Subcutaneous abdominal adipose tissue (tissue), 5 donors: ENCODE data around the gene TTLL13.
"Not testable (repeated sequence)": the region's sequence is repeated elsewhere in the genome, so short reads cannot be mapped to it uniquely, and the experiment has no call there.

Experiments used
- H3K27ac ChIP-seq: one replicate; pipeline ENCODE4 v1.7.0; 2013; ENCODE audit warnings: low read depth, mild to moderate bottlenecking, inconsistent platforms, low read length, moderate library complexity
- H3K27me3 ChIP-seq, 5 donors: one replicate each; pipeline ENCODE4 v1.7.0; 2013; ENCODE audit warnings: low read length in 5 of 5, inconsistent platforms in 1 of 5; ENCODE audit not compliant: control insufficient read depth in 5 of 5, insufficient read depth in 4 of 5
- H3K36me3 ChIP-seq, 5 donors: one replicate each; pipeline ENCODE4 v1.7.0; 2013; ENCODE audit warnings: low read length in 5 of 5; ENCODE audit not compliant: control insufficient read depth in 5 of 5, insufficient read depth in 5 of 5
- H3K4me1 ChIP-seq, 5 donors: one replicate each; pipeline ENCODE4 v1.7.0; 2013; ENCODE audit warnings: low read length in 5 of 5, mild to moderate bottlenecking in 3 of 5, moderate library complexity in 1 of 5; ENCODE audit not compliant: control insufficient read depth in 5 of 5, insufficient read depth in 5 of 5
- H3K4me3 ChIP-seq, 5 donors: one replicate each; pipeline ENCODE4 v1.7.0; 2013; ENCODE audit warnings: low read length in 5 of 5, low read depth in 1 of 5
- H3K9ac ChIP-seq, 5 donors: one replicate each; pipeline ENCODE4 v1.7.0; 2013; ENCODE audit warnings: low read length in 5 of 5, mild to moderate bottlenecking in 4 of 5, moderate library complexity in 3 of 5
- H3K9me3 ChIP-seq, 5 donors: one replicate each; pipeline ENCODE4 v1.7.0; 2013; ENCODE audit warnings: low read length in 5 of 5; ENCODE audit not compliant: control insufficient read depth in 5 of 5
- donor health status: healthy.
- donor health status: healthy.
- donor health status: healthy.
- donor health status: healthy.
- donor health status: healthy.

The TTLL13 gene

DNA sequence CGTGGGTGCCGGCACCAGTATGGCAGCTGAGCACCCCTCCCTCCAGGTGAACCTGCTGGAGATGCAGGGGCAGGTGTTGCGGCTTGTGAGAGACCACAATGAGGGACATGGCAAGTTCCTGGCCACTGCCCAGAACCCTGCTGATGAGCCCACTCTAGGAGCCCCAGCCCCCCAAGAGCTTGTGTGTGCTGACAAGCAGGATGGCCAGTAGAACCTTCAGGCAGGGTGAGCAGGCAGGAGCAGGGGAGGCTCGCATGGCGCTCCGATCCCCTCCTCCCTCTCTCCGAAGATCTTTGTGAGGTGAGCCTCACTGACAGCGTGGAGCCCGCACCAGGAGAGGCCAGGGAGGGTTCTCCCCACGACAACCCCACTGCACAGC, 45.9 kb downstream of the TTLL13 start:
- peaks cover 0 to 16% (median 6%) of the 10 kb centered on the region in 5 donors for H3K4me1 ChIP-seq
- no peak overlapping the region for H3K4me3 ChIP-seq
- no peaks in the 10 kb centered on the region for H3K27me3 ChIP-seq
- no peak overlapping the region for H3K9ac ChIP-seq
- H3K9me3 ChIP-seq, result no peaks in the 10 kb centered on the region
- H3K36me3 ChIP-seq, result no peaks in the 10 kb centered on the region
- H3K27ac ChIP-seq, result no peak overlapping the region

DNA sequence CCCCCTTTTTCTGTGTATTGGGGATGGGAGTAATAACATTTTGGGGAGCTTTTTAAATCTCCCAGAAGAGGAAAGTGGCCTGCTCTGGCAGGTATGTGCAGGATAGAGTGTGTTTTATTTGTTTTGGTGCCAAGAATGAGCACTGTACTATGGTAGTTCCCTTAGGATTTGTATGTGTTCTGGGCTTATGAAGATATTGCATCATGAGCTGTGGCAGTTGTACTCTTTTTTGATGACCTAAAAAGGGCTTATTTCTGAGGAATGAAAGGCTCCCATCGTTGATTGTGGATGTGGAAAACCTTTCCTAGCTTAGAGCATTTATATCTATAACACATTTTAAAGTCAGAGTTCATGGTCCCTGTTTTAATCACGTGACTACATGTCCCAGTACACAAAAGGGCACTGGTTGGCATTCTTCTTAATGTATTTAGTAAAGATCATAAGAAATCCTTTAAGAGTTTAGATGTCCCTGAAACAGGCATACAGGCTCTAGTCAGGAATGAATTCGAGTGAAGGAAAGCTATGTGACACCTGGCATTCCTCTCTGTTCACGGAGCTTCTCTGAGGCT, 47.0 kb downstream of the TTLL13 start:
- not testable (repeated sequence) for H3K27me3 ChIP-seq, H3K9me3 ChIP-seq, H3K36me3 ChIP-seq, H3K4me3 ChIP-seq, H3K27ac ChIP-seq, H3K9ac ChIP-seq
- H3K4me1 ChIP-seq, result peaks cover 2 to 22% (median 11%) of the 10 kb centered on the region in 5 donors

DNA sequence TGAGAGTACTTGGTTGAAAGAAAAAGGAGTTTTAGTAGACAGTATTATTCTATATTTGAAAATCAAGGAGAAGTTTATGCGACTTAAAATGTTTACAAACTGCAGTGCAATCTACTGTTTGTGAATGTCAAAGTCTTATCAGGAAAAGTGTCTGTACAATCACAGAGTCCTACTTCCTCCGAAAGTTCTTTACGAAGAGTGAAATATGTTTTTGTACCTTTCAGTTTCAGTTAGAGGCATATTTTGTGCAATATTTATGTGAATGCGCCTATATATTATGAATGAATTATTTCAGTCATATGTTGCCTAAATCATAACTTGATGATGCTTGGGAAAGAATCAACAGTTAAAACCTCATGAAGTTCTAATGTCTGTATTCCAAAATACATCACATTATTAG, 47.7 kb downstream of the TTLL13 start:
- no peaks in the 10 kb centered on the region for H3K9me3 ChIP-seq
- H3K27me3 ChIP-seq, result no peaks in the 10 kb centered on the region
- H3K36me3 ChIP-seq, result no peaks in the 10 kb centered on the region
- peaks cover 4 to 28% (median 17%) of the 10 kb centered on the region in 5 donors for H3K4me1 ChIP-seq
- H3K9ac ChIP-seq, result no peak overlapping the region
- no peak overlapping the region for H3K4me3 ChIP-seq
- H3K27ac ChIP-seq, result no peak overlapping the region

GRCh38 chr15:90300541-90300940, 51.2 kb downstream of the TTLL13 start:
- no peaks in the 10 kb centered on the region for H3K9me3 ChIP-seq
- H3K9ac ChIP-seq, result no peak overlapping the region
- H3K27ac ChIP-seq, result no peak overlapping the region
- no peaks in the 10 kb centered on the region for H3K36me3 ChIP-seq
- H3K27me3 ChIP-seq, result no peaks in the 10 kb centered on the region
- no peak overlapping the region for H3K4me3 ChIP-seq
- H3K4me1 ChIP-seq, result peaks cover 4 to 33% (median 14%) of the 10 kb centered on the region in 5 donors

DNA sequence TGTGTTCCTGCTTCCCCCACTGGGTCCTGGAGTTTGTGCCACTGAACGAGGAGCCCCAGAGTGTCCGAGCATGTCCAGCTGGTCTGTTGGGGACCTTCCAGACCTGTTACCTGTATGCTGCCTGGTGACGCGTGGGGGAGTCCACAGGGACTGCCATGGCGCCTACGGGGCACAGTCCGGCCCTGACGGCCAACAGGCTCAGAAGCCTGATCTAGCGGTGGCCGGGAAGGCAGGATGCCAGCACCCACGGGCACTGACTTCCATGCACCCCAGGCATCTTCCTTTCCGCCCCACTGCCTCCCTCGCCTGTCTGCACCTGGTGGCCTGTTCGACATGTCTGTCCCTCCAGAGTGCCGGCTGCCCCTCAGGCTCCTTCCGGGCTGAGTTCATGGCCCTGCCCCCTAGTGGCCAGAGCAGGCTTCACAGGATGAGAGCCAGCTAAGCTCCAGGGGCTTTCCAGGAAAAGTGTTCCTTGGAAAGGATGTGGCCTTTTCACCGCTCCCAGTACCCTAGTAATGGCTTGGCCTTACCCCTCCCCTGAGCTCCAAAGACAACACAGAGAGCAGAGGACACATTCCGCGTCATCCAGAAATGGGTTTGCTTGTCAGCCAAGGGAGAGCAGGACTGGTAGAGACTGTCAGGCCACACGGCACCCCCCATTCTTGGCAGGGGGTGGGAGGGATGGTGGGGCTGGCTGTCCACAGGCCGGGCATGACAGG, 51.8 kb downstream of the TTLL13 start:
- Histone ChIP-seq H3K27me3 (no peaks in the 10 kb centered on the region), H3K9me3 (no peaks in the 10 kb centered on the region), H3K27ac (no peak overlapping the region), H3K4me1 (peaks cover 4 to 33% (median 14%) of the 10 kb centered on the region in 5 donors), H3K9ac (no peak overlapping the region), H3K36me3 (no peaks in the 10 kb centered on the region), H3K4me3 (peak overlapping the region in 3 of 5 donors; percentile 17 to 47 (median 25))

GRCh38 chr15:90301707-90302300, 52.4 kb downstream of the TTLL13 start:
- H3K27me3 ChIP-seq, result no peaks in the 10 kb centered on the region
- peaks cover 4 to 30% (median 17%) of the 10 kb centered on the region in 5 donors for H3K4me1 ChIP-seq
- H3K36me3 ChIP-seq, result no peaks in the 10 kb centered on the region
- H3K9me3 ChIP-seq, result no peaks in the 10 kb centered on the region
- no peak overlapping the region for H3K4me3 ChIP-seq
- H3K9ac ChIP-seq, result no peak overlapping the region
- no peak overlapping the region for H3K27ac ChIP-seq

DNA sequence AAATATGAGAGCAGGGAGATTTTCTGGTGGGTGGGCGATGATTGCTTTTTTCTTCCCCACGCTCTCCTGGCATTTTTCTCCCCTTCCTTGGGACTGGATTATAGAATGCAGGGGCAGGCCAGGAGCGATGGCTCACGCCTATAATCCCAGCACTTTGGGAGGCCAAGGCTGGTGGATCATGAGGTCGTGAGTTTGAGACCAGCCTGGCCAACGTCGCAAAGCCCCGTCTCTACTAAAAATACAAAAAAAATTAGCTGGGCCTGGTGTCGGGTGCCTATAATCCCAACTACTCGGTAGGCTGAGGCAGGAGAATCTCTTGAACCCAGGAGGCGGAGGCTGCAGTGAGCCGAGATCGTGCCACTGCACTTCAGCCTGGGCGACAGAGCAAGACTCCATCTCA, 56.0 kb downstream of the TTLL13 start:
- H3K4me3 ChIP-seq, H3K27ac ChIP-seq, H3K9ac ChIP-seq, H3K9me3 ChIP-seq, H3K27me3 ChIP-seq, H3K36me3 ChIP-seq: not testable (repeated sequence)
- peaks cover 4 to 24% (median 17%) of the 10 kb centered on the region in 5 donors for H3K4me1 ChIP-seq

- H3K36me3 ChIP-seq, result no peaks in the 10 kb centered on the region
- no peak overlapping the region for H3K4me3 ChIP-seq
- no peaks in the 10 kb centered on the region for H3K27me3 ChIP-seq
- H3K27ac ChIP-seq, result no peak overlapping the region
- no peak overlapping the region for H3K9ac ChIP-seq
- H3K9me3 ChIP-seq, result no peaks in the 10 kb centered on the region
- H3K4me1 ChIP-seq, result peaks cover 4 to 24% (median 16%) of the 10 kb centered on the region in 5 donors
Measured at GRCh38 chr15:90305932-90306331, 56.6 kb downstream of the TTLL13 start.

DNA sequence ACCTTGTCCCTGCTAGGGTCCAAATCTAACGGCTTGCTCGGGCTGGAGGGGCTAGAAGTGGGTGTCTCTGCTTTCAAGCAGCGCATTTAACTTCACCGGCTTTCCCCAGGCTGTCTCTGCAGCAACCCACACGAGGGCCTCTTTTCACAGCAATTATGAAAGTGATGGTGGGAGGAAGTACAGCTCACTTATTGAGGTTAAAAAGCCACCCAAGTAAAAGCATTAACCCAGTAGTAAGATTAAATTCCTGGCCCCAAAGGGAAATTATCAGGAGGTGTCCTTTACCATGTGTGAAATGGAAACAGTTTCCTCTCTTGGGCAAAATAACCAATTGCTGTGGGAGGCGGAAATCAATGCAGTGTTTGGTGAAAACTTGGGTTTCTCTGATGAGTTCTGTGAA, 57.2 kb downstream of the TTLL13 start:
- Histone ChIP-seq H3K4me1 (peaks cover 2 to 18% (median 10%) of the 10 kb centered on the region in 5 donors), H3K27ac (no peak overlapping the region), H3K9ac (no peak overlapping the region)

DNA sequence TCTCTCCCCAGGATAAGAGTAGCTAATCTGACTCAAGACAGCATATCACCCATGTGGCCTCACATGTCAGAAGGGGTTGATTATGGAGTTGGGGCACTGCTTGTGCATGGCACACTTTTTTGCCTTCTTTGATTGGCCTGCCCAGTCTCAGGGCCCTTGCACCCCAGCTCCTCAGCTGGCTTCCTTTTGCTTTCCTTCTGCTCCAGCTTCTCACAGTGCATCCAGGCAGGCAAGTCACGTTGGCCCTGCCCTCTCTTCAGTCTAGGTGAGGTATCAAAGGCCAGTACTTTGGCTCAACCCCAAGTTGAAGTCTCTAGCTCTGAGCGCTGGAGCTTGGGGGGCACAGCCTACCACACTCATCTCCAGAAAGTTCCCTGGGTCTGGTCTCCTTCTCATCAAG, 58.3 kb downstream of the TTLL13 start:
- Histone ChIP-seq H3K4me1 (peaks cover 0 to 7% (median 4%) of the 10 kb centered on the region in 5 donors), H3K9ac (no peak overlapping the region), H3K36me3 (no peaks in the 10 kb centered on the region), H3K9me3 (no peaks in the 10 kb centered on the region), H3K27me3 (no peaks in the 10 kb centered on the region), H3K27ac (no peak overlapping the region), H3K4me3 (no peak overlapping the region)

More for the DNA sequence above, 57.2 kb downstream of the TTLL13 start:
- no peaks in the 10 kb centered on the region for H3K27me3 ChIP-seq
- no peaks in the 10 kb centered on the region for H3K36me3 ChIP-seq
- H3K9me3 ChIP-seq, result no peaks in the 10 kb centered on the region
- no peak overlapping the region for H3K4me3 ChIP-seq
